ENCODE measurements around the gene DEFB132.

Gene DEFB132

GRCh38 chr20:301886-302848 lies 44.6 kb downstream of the DEFB132 start:
- TF ChIP-seq CTCF (IDR thresholded peaks at IDR 0.05), result no peak

GRCh38 chr20:305745-306144 lies 48.2 kb downstream of the DEFB132 start:
- no peak for TF ChIP-seq CTCF (IDR thresholded peaks at IDR 0.05)

DNA sequence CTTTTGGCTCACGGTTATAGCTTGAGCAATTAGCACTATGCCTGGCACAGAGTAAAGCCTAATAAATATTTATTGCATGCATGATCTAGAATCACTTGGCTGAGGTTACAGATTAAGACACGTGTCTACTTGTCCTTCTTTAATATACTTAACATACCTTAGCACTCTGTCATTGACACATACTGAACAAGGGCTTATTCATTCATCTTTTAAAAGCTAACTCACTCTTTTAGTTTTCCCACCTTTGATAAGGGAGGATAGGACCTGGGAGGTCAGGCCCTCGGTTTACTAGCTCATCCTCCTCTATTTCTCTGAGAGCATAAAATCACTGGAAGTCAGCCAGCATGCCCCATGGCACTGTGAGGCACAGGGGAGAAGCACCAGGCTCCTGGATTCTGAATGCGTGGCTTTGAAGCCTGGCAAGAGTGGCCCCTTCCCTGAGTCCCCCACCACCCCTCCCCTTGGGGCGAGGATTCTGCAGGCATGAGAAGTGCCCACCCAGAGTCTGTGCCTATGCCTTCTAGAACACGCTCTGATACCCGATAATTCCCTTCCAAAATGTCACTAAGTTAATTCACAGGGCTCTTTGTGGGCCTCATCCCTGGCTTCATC lies 51.0 kb downstream of the DEFB132 start:
- no peak for TF ChIP-seq CTCF (IDR thresholded peaks at IDR 0.05)

DNA sequence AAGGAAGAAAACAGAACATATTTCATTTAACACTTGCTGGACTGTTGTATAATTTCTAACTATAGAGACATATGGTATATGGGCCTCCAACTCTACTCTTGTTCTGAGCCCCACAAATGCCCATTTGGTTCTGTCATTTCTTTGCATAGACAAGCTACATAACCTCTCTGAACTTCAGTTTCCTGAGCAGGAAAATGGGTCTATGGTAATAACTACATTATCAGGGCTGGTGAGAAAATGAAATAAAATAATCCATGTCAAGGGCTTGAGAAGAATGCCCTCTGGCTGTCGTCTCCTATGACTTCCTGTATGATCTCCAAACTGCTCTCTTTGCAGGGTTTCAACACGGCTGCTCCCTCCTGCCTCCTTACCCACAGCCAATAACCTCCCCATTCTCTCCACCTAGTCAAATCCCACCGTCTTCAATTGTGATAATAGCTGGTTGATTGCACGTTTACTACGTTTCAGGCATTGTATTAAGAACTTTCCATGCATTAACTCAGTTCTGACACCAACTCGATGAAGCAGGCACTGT lies 51.8 kb downstream of the DEFB132 start:
- no peak for TF ChIP-seq CTCF (IDR thresholded peaks at IDR 0.05)

GRCh38 chr20:309841-310644 lies 52.5 kb downstream of the DEFB132 start:
- TF ChIP-seq CTCF (IDR thresholded peaks at IDR 0.05), result no peak

GRCh38 chr20:310645-311044 lies 53.1 kb downstream of the DEFB132 start:
- TF ChIP-seq CTCF (IDR thresholded peaks at IDR 0.05), result no peak
